H9 (cell line): ENCODE results near the gene ZNF618. TPM values are rescaled to one million over a fixed set of nuclear protein-coding genes. Genes with fewer than 3 reads are reported as not detected.

Source experiments
- DNase-seq: peaks from one replicate; pipeline ENCODE4 v3.0.0-alpha.2; 2017
- H2AFZ ChIP-seq: one replicate; pipeline ENCODE4 v1.6.1; 2013; ENCODE audit warnings: mild to moderate bottlenecking, low read length, control low read depth, moderate library complexity
- H2AK5ac ChIP-seq: 2 replicates; pipeline ENCODE4 v1.6.1; 2013; ENCODE audit warnings: low read length, control low read depth, mixed read lengths; ENCODE audit not compliant: insufficient read length
- H2BK120ac ChIP-seq: one replicate; pipeline ENCODE4 v1.6.1; 2013; ENCODE audit warnings: low read depth, mild to moderate bottlenecking, low read length, control low read depth, inconsistent platforms; ENCODE audit not compliant: poor library complexity, severe bottlenecking
- H2BK12ac ChIP-seq: 2 replicates; pipeline ENCODE4 v1.6.1; 2013; ENCODE audit warnings: low read length, control low read depth, mixed read lengths, low read depth; ENCODE audit not compliant: insufficient read length
- H2BK15ac ChIP-seq: 2 replicates; pipeline ENCODE4 v1.6.1; 2013; ENCODE audit warnings: low read depth, low read length, control low read depth
- H2BK20ac ChIP-seq: one replicate; pipeline ENCODE4 v1.6.1; 2013; ENCODE audit warnings: low read depth, mild to moderate bottlenecking, low read length, control low read depth, inconsistent platforms; ENCODE audit not compliant: poor library complexity, severe bottlenecking
- H2BK5ac ChIP-seq: 2 replicates; pipeline ENCODE4 v1.6.1; 2013; ENCODE audit warnings: low read length, control low read depth, mixed read lengths; ENCODE audit not compliant: insufficient read length
- H3K14ac ChIP-seq: 2 replicates; pipeline ENCODE4 v1.6.1; 2013; ENCODE audit warnings: low read length, control low read depth; ENCODE audit not compliant: insufficient read depth
- H3K18ac ChIP-seq: 2 replicates; pipeline ENCODE4 v1.6.1; 2013; ENCODE audit warnings: low read depth, mild to moderate bottlenecking, mixed read lengths, low read length, control low read depth; ENCODE audit not compliant: insufficient read length
- H3K23ac ChIP-seq: 2 replicates; pipeline ENCODE4 v1.6.1; 2013; ENCODE audit warnings: low read length, control low read depth, mixed read lengths, low read depth; ENCODE audit not compliant: insufficient read length
- H3K23me2 ChIP-seq: 2 replicates; pipeline ENCODE4 v1.6.1; 2013; ENCODE audit warnings: low read depth, mild to moderate bottlenecking, mixed read lengths, low read length, control low read depth; ENCODE audit not compliant: insufficient read length, poor library complexity, severe bottlenecking
- H3K27ac ChIP-seq: 2 replicates; pipeline ENCODE4 v1.5.1; 2013; ENCODE audit warnings: low read length, control low read depth, mixed read lengths, low read depth; ENCODE audit not compliant: insufficient read length
- H3K27me3 ChIP-seq: 2 replicates; pipeline ENCODE4 v1.6.1; 2013; ENCODE audit warnings: low read length, control low read depth, inconsistent platforms; ENCODE audit not compliant: insufficient read depth
- H3K4ac ChIP-seq: 2 replicates; pipeline ENCODE4 v1.6.1; 2013; ENCODE audit warnings: low read depth, mild to moderate bottlenecking, control low read depth, inconsistent platforms, low read length, moderate library complexity
- H3K4me1 ChIP-seq: 2 replicates; pipeline ENCODE4 v1.6.1; 2013; ENCODE audit warnings: low read length, control low read depth, inconsistent platforms; ENCODE audit not compliant: insufficient read depth
- H3K4me2 ChIP-seq: 2 replicates; pipeline ENCODE4 v1.6.1; 2013; ENCODE audit warnings: low read length, control low read depth, mixed read lengths; ENCODE audit not compliant: insufficient read length, insufficient read depth
- H3K56ac ChIP-seq: 2 replicates; pipeline ENCODE4 v1.6.1; 2013; ENCODE audit warnings: low read depth, mild to moderate bottlenecking, mixed read lengths, low read length, control low read depth; ENCODE audit not compliant: insufficient read length
- H3K79me1 ChIP-seq: 2 replicates; pipeline ENCODE4 v1.6.1; 2013; ENCODE audit warnings: low read depth, mild to moderate bottlenecking, moderate library complexity, low read length, control low read depth, inconsistent platforms; ENCODE audit not compliant: insufficient read depth, poor library complexity, severe bottlenecking
- H3K79me2 ChIP-seq: 2 replicates; pipeline ENCODE4 v1.6.1; 2013; ENCODE audit warnings: low read length, control low read depth, inconsistent platforms; ENCODE audit not compliant: insufficient read depth
- H3K9ac ChIP-seq: 2 replicates; pipeline ENCODE4 v1.6.1; 2013; ENCODE audit warnings: low read length, control low read depth, mixed read lengths; ENCODE audit not compliant: insufficient read length; ENCODE audit errors: extremely low read depth
- H3K9me3 ChIP-seq: one replicate; pipeline ENCODE4 v1.6.1; 2013; ENCODE audit warnings: low read depth, low read length, inconsistent platforms; ENCODE audit not compliant: control insufficient read depth
- H3T11ph ChIP-seq: one replicate; pipeline ENCODE4 v1.6.1; 2013; ENCODE audit warnings: mild to moderate bottlenecking, low read length, control low read depth, inconsistent platforms
- H4K20me1 ChIP-seq: one replicate; pipeline ENCODE4 v1.6.1; 2013; ENCODE audit not compliant: control insufficient read depth, insufficient read length, insufficient read depth
- H4K5ac ChIP-seq: 2 replicates; pipeline ENCODE4 v1.6.1; 2013; ENCODE audit warnings: low read depth, mild to moderate bottlenecking, mixed read lengths, low read length, control low read depth; ENCODE audit not compliant: insufficient read length
- H4K8ac ChIP-seq: replicated peaks from 2 replicates; pipeline ENCODE4 v1.6.1; 2013; ENCODE audit warnings: low read length, control low read depth, mixed read lengths, low read depth; ENCODE audit not compliant: insufficient read length
- H4K91ac ChIP-seq: 2 replicates; pipeline ENCODE4 v1.6.1; 2013; ENCODE audit warnings: low read depth, mild to moderate bottlenecking, moderate library complexity, mixed read lengths, low read length, control low read depth; ENCODE audit not compliant: insufficient read length
- H3K27ac Mint-ChIP-seq, 3 experiments: 2 replicates in 2 of 3; 3 replicates in 1 of 3; pipeline ENCODE4 v1.8.0; 2020 to 2021; ENCODE audit warnings: mixed read lengths in 3 of 3, mild to moderate bottlenecking in 1 of 3, moderate library complexity in 1 of 3
- H3K27me3 Mint-ChIP-seq: 2 replicates; pipeline ENCODE4 v1.8.0; 2021; ENCODE audit warnings: low read depth, mild to moderate bottlenecking, moderate library complexity, mixed read lengths
- H3K36me3 Mint-ChIP-seq, 3 experiments: 2 replicates in 2 of 3; 3 replicates in 1 of 3; pipeline ENCODE4 v1.8.0; 2020 to 2021; ENCODE audit warnings: low read depth in 3 of 3, mixed read lengths in 3 of 3; ENCODE audit not compliant: insufficient read depth in 1 of 3
- H3K4me1 Mint-ChIP-seq, 2 experiments: 2 replicates each; pipeline ENCODE4 v1.8.0; 2020; ENCODE audit warnings: mixed read lengths in 2 of 2
- H3K4me3 Mint-ChIP-seq, 2 experiments: 2 replicates in 1 of 2; 3 replicates in 1 of 2; pipeline ENCODE4 v1.8.0; 2020 to 2021; ENCODE audit warnings: mild to moderate bottlenecking in 2 of 2, mixed read lengths in 2 of 2, moderate library complexity in 1 of 2
- H3K9me3 Mint-ChIP-seq, 2 experiments: 2 replicates in 1 of 2; 3 replicates in 1 of 2; pipeline ENCODE4 v1.8.0; 2020; ENCODE audit warnings: mild to moderate bottlenecking in 2 of 2, mixed read lengths in 2 of 2, moderate library complexity in 1 of 2
- CTCF ChIP-seq: fragments of 200-600 bp; sonication (generic); conservative IDR thresholded peaks from 3 replicates; pipeline ENCODE4 v1.8.0; 2021; ENCODE audit warnings: antibody characterized with exemption, mild to moderate bottlenecking
- WGBS: extraction: QIAGEN DNeasy Blood & Tissue Kit; methylation state at CpG from one replicate; pipeline ENCODE4 v1.1.7; 2013; ENCODE audit warnings: missing lambda C conversion rate, low lambda C conversion rate, mixed read lengths; ENCODE audit not compliant: insufficient read length; ENCODE audit errors: extremely low coverage; 5-methylcytosine and 5-hydroxymethylcytosine counted together
- total RNA-seq: library from RNA; stranded (reverse); gene quantifications from 2 replicates; pipeline ENCODE4 v1.2.1, GENCODE V29; 2021

ZNF618 gene
- total RNA-seq, 1 experiment from 2014 or later: 13.6 TPM

GRCh38 chr9:114037249-114037648 is 161.1 kb downstream of the ZNF618 start:
- Histone ChIP-seq H2BK20ac (no peak overlapping the region), H3K14ac (no peak overlapping the region), H3T11ph (no peak overlapping the region), H3K79me1 (no peaks in the 10 kb centered on the region), H4K20me1 (no peaks in the 10 kb centered on the region), H2BK120ac (no peak overlapping the region), H3K4me2 (no peak overlapping the region), H3K4me1 (peaks cover 4% of the 10 kb centered on the region; the same call in 1 of the 2 replicates), H2AFZ (no peak overlapping the region), H4K91ac (no peak overlapping the region), H3K27ac (no peak overlapping the region), H2AK5ac (no peak overlapping the region), H3K27me3 (no peaks in the 10 kb centered on the region), H2BK15ac (no peak overlapping the region), H3K23ac (no peak overlapping the region), H3K18ac (no peak overlapping the region), H3K4ac (no peak overlapping the region), H2BK12ac (no peak overlapping the region), H3K79me2 (no peaks in the 10 kb centered on the region), H4K8ac (no peak overlapping the region), H3K9me3 (no peaks in the 10 kb centered on the region), H3K9ac (no peak overlapping the region), H2BK5ac (no peak overlapping the region), H4K5ac (no peak overlapping the region), H3K56ac (no peak overlapping the region), H3K23me2 (no peaks in the 10 kb centered on the region)
- H3K27me3 Mint-ChIP-seq: no peaks in the 10 kb centered on the region
- no peak for TF ChIP-seq CTCF
- no peaks in the 10 kb centered on the region for H3K9me3 Mint-ChIP-seq
- H3K4me1 Mint-ChIP-seq: peaks cover 14 to 21% of the 10 kb centered on the region in 2 experiments
- no peak overlapping the region for H3K4me3 Mint-ChIP-seq
- H3K27ac Mint-ChIP-seq: no peak overlapping the region
- DNase-seq: no peak
- no CpG with 5 or more reads among the region's 5 CpGs for WGBS
- H3K36me3 Mint-ChIP-seq: peaks cover 12 to 36% (median 20%) of the 10 kb centered on the region in 3 experiments; a peak in 6 of 7 replicates
